ENCODE data around the gene DGAT2L6.

DGAT2L6 gene

DNA sequence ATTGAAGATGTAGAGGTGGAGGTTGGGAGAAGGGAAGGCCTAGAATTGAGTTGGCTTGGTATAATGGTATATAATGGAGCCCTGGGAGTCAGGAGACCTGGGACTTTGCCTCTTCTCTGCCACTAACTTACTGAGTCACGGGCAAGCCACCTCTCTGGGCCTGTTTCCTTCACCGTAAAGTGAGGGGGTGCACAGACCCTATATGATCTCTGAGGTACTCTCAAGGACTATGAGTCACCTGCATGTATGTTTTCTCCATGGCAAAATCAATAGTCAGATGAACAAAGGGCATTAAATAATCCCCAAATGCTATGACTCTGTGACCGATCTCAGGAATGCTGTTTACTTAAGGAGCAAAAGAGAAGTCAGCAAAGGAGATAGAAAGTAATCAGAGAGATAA is 77.6 kb downstream of the DGAT2L6 start:
- no peaks in the 10 kb centered on the region for H3F3A ChIP-seq (ENCODE audit: low read depth)
- no peaks in the 10 kb centered on the region for H3K36me3 ChIP-seq (ENCODE audit: insufficient read depth, low read length)
- no peaks in the 10 kb centered on the region for H3K4me1 ChIP-seq (ENCODE audit: insufficient read depth, low read length, poor library complexity, severe bottlenecking)
- no peaks in the 10 kb centered on the region for H3K9me2 ChIP-seq (replicated peaks; ENCODE audit: low read depth, low read length)
- no peak overlapping the region for H3K4me2 ChIP-seq (ENCODE audit: low read depth, low read length, poor library complexity, severe bottlenecking)
- no peaks in the 10 kb centered on the region for H3K27me3 ChIP-seq (ENCODE audit: insufficient read depth, low read length, poor library complexity, severe bottlenecking)
- no peak overlapping the region for H2AFZ ChIP-seq (ENCODE audit: low read length)
- TF ChIP-seq CTCF (conservative IDR thresholded peaks at IDR 0.05; ENCODE audit: low read length) (no peak), EZH2phosphoT487 (IDR thresholded peaks at IDR 0.05; ENCODE audit: borderline replicate concordance) (no peak)
- H3K79me2 ChIP-seq (ENCODE audit: insufficient read depth, low read length), result no peaks in the 10 kb centered on the region
- no peak overlapping the region for H3K4me3 ChIP-seq (ENCODE audit: low read length, poor library complexity, severe bottlenecking)
- H3K9me3 ChIP-seq (ENCODE audit: insufficient read depth, low read depth, low read length), result no peaks in the 10 kb centered on the region
- no peak overlapping the region for H3K9ac ChIP-seq (ENCODE audit: low read depth, low read length, poor library complexity, severe bottlenecking)
- H4K20me1 ChIP-seq (ENCODE audit: insufficient read depth, low read length, poor library complexity, severe bottlenecking), result no peaks in the 10 kb centered on the region
